Measurements from ENCODE around the gene AS3MT. TPM values are rescaled to one million over a fixed set of nuclear protein-coding genes. Genes with fewer than 3 reads are reported as not detected.
"Not testable (repeated sequence)": the region's sequence is repeated elsewhere in the genome, so short reads cannot be mapped to it uniquely, and the experiment has no call there.

The AS3MT gene
- total RNA-seq, 1 experiment from 2014 or later, result 0.35 TPM

- H3K4me3 Mint-ChIP-seq (ENCODE audit: low read depth, unreplicated experiment), result no peak overlapping the region
- CTCF ChIA-PET, result no interaction called here
- no peak for TF ChIP-seq CTCF (IDR thresholded peaks at IDR 0.05; ENCODE audit: unreplicated experiment)
- H3K36me3 Mint-ChIP-seq (ENCODE audit: insufficient read depth, unreplicated experiment), result no peaks in the 10 kb centered on the region
- H3K27me3 Mint-ChIP-seq (ENCODE audit: unreplicated experiment), result peaks cover 87% of the 10 kb centered on the region
- no peak overlapping the region for H3K27ac Mint-ChIP-seq (ENCODE audit: unreplicated experiment)
- H3K9me3 Mint-ChIP-seq (ENCODE audit: low read depth, unreplicated experiment), result peaks cover 9% of the 10 kb centered on the region
- BruUV-seq (replicated peaks), result no TSS peak
- no peak for DNase-seq
- intact Hi-C loops (cut with micrococcal nuclease; ENCODE audit: unreplicated experiment), result no loop called here
- H3K4me1 Mint-ChIP-seq (ENCODE audit: low read depth, unreplicated experiment), result peaks cover 12% of the 10 kb centered on the region
Observed at GRCh38 chr10:102841827-102842345, 27.4 kb upstream of the AS3MT start.

- peaks cover 75% of the 10 kb centered on the region for H3K27me3 Mint-ChIP-seq (ENCODE audit: unreplicated experiment)
- BruUV-seq (replicated peaks); H3K4me1 Mint-ChIP-seq (ENCODE audit: low read depth, unreplicated experiment); H3K27ac Mint-ChIP-seq (ENCODE audit: unreplicated experiment); H3K4me3 Mint-ChIP-seq (ENCODE audit: low read depth, unreplicated experiment); DNase-seq; H3K36me3 Mint-ChIP-seq (ENCODE audit: insufficient read depth, unreplicated experiment); intact Hi-C loops (cut with micrococcal nuclease; ENCODE audit: unreplicated experiment); H3K9me3 Mint-ChIP-seq (ENCODE audit: low read depth, unreplicated experiment); CTCF ChIA-PET: not testable (repeated sequence)
Observed at GRCh38 chr10:102843139-102843538, 26.1 kb upstream of the AS3MT start.

- H3K9me3 Mint-ChIP-seq (ENCODE audit: low read depth, unreplicated experiment); intact Hi-C loops (cut with micrococcal nuclease; ENCODE audit: unreplicated experiment); H3K36me3 Mint-ChIP-seq (ENCODE audit: insufficient read depth, unreplicated experiment); DNase-seq; H3K4me1 Mint-ChIP-seq (ENCODE audit: low read depth, unreplicated experiment); BruUV-seq (replicated peaks); H3K27ac Mint-ChIP-seq (ENCODE audit: unreplicated experiment); H3K4me3 Mint-ChIP-seq (ENCODE audit: low read depth, unreplicated experiment); CTCF ChIA-PET: not testable (repeated sequence)
- H3K27me3 Mint-ChIP-seq (ENCODE audit: unreplicated experiment), result peaks cover 63% of the 10 kb centered on the region
Observed at GRCh38 chr10:102844190-102844776, 25.0 kb upstream of the AS3MT start.

GRCh38 chr10:102845352-102845902, 23.8 kb upstream of the AS3MT start:
- H3K27ac Mint-ChIP-seq (ENCODE audit: unreplicated experiment), result no peak overlapping the region
- CTCF ChIA-PET, result no interaction called here
- no peaks in the 10 kb centered on the region for H3K4me1 Mint-ChIP-seq (ENCODE audit: low read depth, unreplicated experiment)

GRCh38 chr10:102850025-102850518, 19.2 kb upstream of the AS3MT start:
- peaks cover 8% of the 10 kb centered on the region for H3K36me3 Mint-ChIP-seq (ENCODE audit: insufficient read depth, unreplicated experiment)
- H3K27ac Mint-ChIP-seq (ENCODE audit: unreplicated experiment), result no peak overlapping the region
- no peaks in the 10 kb centered on the region for H3K4me1 Mint-ChIP-seq (ENCODE audit: low read depth, unreplicated experiment)
- H3K27me3 Mint-ChIP-seq (ENCODE audit: unreplicated experiment), result peaks cover 7% of the 10 kb centered on the region
- no peak for TF ChIP-seq CTCF (IDR thresholded peaks at IDR 0.05; ENCODE audit: unreplicated experiment)
- BruUV-seq (replicated peaks), result no TSS peak
- no peak for DNase-seq
- H3K9me3 Mint-ChIP-seq (ENCODE audit: low read depth, unreplicated experiment), result no peaks in the 10 kb centered on the region
- intact Hi-C loops (cut with micrococcal nuclease; ENCODE audit: unreplicated experiment), result no loop called here
- no peak overlapping the region for H3K4me3 Mint-ChIP-seq (ENCODE audit: low read depth, unreplicated experiment)
- CTCF ChIA-PET, result interaction anchor here (0.6 to 0.7 kb wide), 3 partner anchors 9 to 1061 kb away, joined by 3 to 4 read pairs (median 3); no protein-coding TSS in a partner anchor

More at GRCh38 chr10:102845352-102845902, 23.8 kb upstream of the AS3MT start:
- Mint-ChIP-seq H3K4me3 (ENCODE audit: low read depth, unreplicated experiment) (no peak overlapping the region), H3K27me3 (ENCODE audit: unreplicated experiment) (peaks cover 52% of the 10 kb centered on the region), H3K9me3 (ENCODE audit: low read depth, unreplicated experiment) (no peaks in the 10 kb centered on the region), H3K36me3 (ENCODE audit: insufficient read depth, unreplicated experiment) (no peaks in the 10 kb centered on the region)
- no TSS peak for BruUV-seq (replicated peaks)
- no peak for DNase-seq
- TF ChIP-seq CTCF (IDR thresholded peaks at IDR 0.05; ENCODE audit: unreplicated experiment), result no peak
- intact Hi-C loops (cut with micrococcal nuclease; ENCODE audit: unreplicated experiment), result no loop called here

- H3K4me3 Mint-ChIP-seq (ENCODE audit: low read depth, unreplicated experiment); H3K27ac Mint-ChIP-seq (ENCODE audit: unreplicated experiment); DNase-seq; H3K27me3 Mint-ChIP-seq (ENCODE audit: unreplicated experiment); H3K9me3 Mint-ChIP-seq (ENCODE audit: low read depth, unreplicated experiment); BruUV-seq (replicated peaks); intact Hi-C loops (cut with micrococcal nuclease; ENCODE audit: unreplicated experiment); H3K36me3 Mint-ChIP-seq (ENCODE audit: insufficient read depth, unreplicated experiment); H3K4me1 Mint-ChIP-seq (ENCODE audit: low read depth, unreplicated experiment): not testable (repeated sequence)
- CTCF ChIA-PET, result interaction anchor here (0.6 kb wide), 1 partner anchor 16 kb away, joined by 3 read pairs; no protein-coding TSS in a partner anchor
Observed at GRCh38 chr10:102853237-102853636, 16.0 kb upstream of the AS3MT start.

GRCh38 chr10:102855731-102856436, 13.4 kb upstream of the AS3MT start:
- CTCF ChIA-PET, result not testable (repeated sequence)

More at GRCh38 chr10:102855731-102856436, 13.4 kb upstream of the AS3MT start:
- DNase-seq; H3K36me3 Mint-ChIP-seq (ENCODE audit: insufficient read depth, unreplicated experiment); H3K27ac Mint-ChIP-seq (ENCODE audit: unreplicated experiment); BruUV-seq (replicated peaks); H3K9me3 Mint-ChIP-seq (ENCODE audit: low read depth, unreplicated experiment); H3K27me3 Mint-ChIP-seq (ENCODE audit: unreplicated experiment); H3K4me3 Mint-ChIP-seq (ENCODE audit: low read depth, unreplicated experiment); intact Hi-C loops (cut with micrococcal nuclease; ENCODE audit: unreplicated experiment); H3K4me1 Mint-ChIP-seq (ENCODE audit: low read depth, unreplicated experiment): not testable (repeated sequence)

Measured in Calu3 (cell line).